Thoracic aorta (tissue), 2 donors: ENCODE results near the gene PGGHG. TPM values are rescaled to one million over a fixed set of nuclear protein-coding genes. Genes with fewer than 3 reads are reported as not detected.

Experiments
- ATAC-seq: fragments of 150-250 bp; one replicate; pipeline ENCODE4 v1.8.0; 2017; ENCODE audit warnings: low read depth; ENCODE audit not compliant: insufficient number of reproducible peaks, low FRiP score
- DNase-seq: peaks from one replicate; pipeline ENCODE4 v3.0.0-alpha.2; 2020; ENCODE audit warnings: low spot score
- H3K27ac ChIP-seq, 2 donors: fragments of 200-600 bp; sonication (generic); 1 replicate in 1 of 2; 2 replicates in 1 of 2; pipeline ENCODE4 v1.5.1; 2016; ENCODE audit warnings: mild to moderate bottlenecking in 2 of 2, moderate library complexity in 2 of 2
- H3K27me3 ChIP-seq: fragments of 200-600 bp; sonication (generic); replicated peaks from 2 replicates; pipeline ENCODE4 v1.6.0; 2016; ENCODE audit warnings: mild to moderate bottlenecking; ENCODE audit not compliant: insufficient read depth
- H3K36me3 ChIP-seq: fragments of 200-600 bp; sonication (generic); one replicate; pipeline ENCODE4 v1.5.1; 2016
- H3K4me1 ChIP-seq, 2 donors: fragments of 200-600 bp; sonication (generic); 1 replicate in 1 of 2; 2 replicates in 1 of 2; pipeline versions ENCODE4 v1.5.1 to v1.6.0; 2016; ENCODE audit warnings: low read depth in 2 of 2, mild to moderate bottlenecking in 1 of 2; ENCODE audit not compliant: control insufficient read depth in 1 of 2
- H3K4me3 ChIP-seq: fragments of 200-600 bp; sonication (generic); 2 replicates; pipeline ENCODE4 v1.5.1; 2016; ENCODE audit warnings: mild to moderate bottlenecking
- H3K9me3 ChIP-seq: fragments of 200-600 bp; sonication (generic); 2 replicates; pipeline ENCODE4 v1.5.1; 2016
- CTCF ChIP-seq: fragments of 200-600 bp; sonication (generic); IDR thresholded peaks from one replicate; pipeline ENCODE4 v1.5.1; 2019; ENCODE audit warnings: antibody characterized with exemption
- total RNA-seq, 2 donors: library from RNA; depleted of rRNA; stranded (reverse); fragments of >200 nt; gene quantifications; one replicate each; pipeline versions ENCODE4 v1.1.0 to v1.2.3, GENCODE V29; 2016

The PGGHG gene
- total RNA-seq, 2 donors from 2014 or later, result 54.2 to 68.8 TPM

DNA sequence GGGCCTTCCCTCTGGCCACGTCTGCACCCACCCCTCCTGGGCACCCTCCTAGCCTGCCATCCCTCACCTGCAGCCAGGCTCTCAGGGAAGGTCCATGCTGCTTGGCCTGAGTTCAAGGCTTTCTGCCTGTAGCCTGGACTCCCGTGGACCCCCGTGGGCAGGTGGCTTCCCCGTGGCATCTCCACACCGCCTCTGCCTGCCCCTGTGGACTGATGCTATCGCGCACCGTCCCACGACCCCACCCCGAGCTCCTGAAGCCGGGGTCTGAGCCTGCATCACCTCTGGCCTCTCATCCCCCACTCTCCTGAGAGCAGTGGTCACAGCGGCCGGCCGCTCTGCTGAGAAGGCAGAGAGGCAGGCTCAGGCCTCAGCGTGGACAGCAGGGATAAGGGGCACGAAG is 5.9 kb downstream of the PGGHG start:
- Histone ChIP-seq H3K4me3 (no peak overlapping the region), H3K4me1 (peaks cover 2 to 8% of the 10 kb centered on the region in 2 donors), H3K27ac (no peak overlapping the region), H3K9me3 (no peaks in the 10 kb centered on the region), H3K27me3 (no peaks in the 10 kb centered on the region), H3K36me3 (peaks cover 5% of the 10 kb centered on the region)
- ATAC-seq, result no peak
- TF ChIP-seq CTCF, result no peak
- DNase-seq, result no peak

DNA sequence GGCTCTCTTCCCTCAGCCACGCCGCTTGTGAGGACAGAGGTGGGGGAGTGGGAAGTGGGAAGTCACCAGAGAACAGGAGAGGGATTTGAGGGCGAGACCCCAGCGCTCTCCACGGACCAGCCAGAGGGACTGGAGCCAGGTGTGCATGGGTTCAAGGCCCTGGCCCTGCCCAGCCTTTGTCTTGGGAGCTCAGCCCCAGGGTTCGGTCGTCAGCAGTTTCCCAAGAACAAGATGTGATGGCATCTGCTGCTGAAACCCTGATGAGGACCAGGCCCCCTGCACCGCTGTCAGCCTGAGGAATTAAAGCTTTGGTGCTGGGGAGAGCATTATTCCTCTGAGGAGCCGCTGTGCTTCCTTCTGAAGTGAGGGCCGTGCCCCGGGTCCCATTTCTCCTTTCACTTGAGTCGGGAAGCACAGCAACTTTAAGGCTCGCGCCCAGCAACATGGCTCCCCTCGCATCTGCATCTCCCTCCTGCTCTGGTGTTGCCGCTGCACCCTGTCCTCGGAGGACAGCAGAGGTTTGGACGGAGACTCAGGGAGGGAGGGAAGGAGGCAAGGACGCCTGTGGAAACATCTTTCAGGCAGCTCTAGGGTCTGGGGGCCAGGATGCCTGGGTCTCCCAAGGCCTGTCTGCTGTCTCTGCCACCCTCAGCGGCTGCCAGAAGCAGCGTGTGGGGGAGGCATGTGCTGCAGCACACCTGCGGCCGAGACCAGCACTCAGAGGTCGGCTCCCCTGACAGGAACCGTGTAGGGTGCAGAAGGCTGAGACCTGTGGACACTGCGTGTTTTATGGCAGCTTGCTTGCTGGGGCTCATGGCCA is 6.6 kb downstream of the PGGHG start:
- H3K27me3 ChIP-seq, result no peaks in the 10 kb centered on the region
- no peak overlapping the region for H3K27ac ChIP-seq
- H3K9me3 ChIP-seq, result no peaks in the 10 kb centered on the region
- no peak for ATAC-seq
- no peak for DNase-seq
- H3K36me3 ChIP-seq, result peaks cover 5% of the 10 kb centered on the region
- no peak for TF ChIP-seq CTCF
- peaks cover 0 to under 1% of the 10 kb centered on the region in 2 donors for H3K4me1 ChIP-seq
- H3K4me3 ChIP-seq, result no peak overlapping the region

GRCh38 chr11:296171-297050 is 7.5 kb downstream of the PGGHG start:
- Histone ChIP-seq H3K27ac (no peak overlapping the region), H3K4me1 (no peaks in the 10 kb centered on the region), H3K4me3 (no peak overlapping the region), H3K27me3 (no peaks in the 10 kb centered on the region), H3K9me3 (no peaks in the 10 kb centered on the region), H3K36me3 (peaks cover 5% of the 10 kb centered on the region)
- TF ChIP-seq CTCF, result no peak
- ATAC-seq (no peak), DNase-seq (no peak)

DNA sequence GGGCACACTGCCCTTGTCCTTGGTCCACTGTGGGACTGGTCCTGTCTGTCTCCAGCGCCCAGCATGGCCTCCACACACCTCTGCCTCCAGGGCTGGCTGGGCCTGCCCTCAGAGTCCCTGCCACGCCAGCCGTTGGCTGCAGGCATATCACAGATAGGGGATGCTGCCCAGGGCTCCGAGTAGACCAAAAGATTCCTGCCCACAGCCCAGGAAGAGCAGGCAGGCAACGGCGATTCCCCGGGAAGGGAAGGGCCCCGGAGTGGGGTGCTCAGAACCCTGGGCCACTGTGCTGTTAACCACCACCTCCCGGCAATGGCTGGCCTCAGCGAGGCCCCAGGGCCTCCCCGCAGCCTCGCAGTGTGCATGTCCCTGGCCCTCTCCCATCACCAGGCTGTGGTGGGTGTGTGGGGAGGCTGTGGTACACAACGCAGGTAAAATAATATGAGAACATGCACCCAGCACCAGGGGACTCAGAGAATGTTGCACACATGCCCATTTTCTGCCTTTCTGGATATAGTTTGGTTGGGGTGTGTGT is 8.2 kb downstream of the PGGHG start:
- Histone ChIP-seq H3K4me1 (no peaks in the 10 kb centered on the region), H3K36me3 (peaks cover 5% of the 10 kb centered on the region), H3K27ac (no peak overlapping the region), H3K27me3 (no peaks in the 10 kb centered on the region), H3K9me3 (no peaks in the 10 kb centered on the region), H3K4me3 (no peak overlapping the region)
- no peak for TF ChIP-seq CTCF
- ATAC-seq (no peak), DNase-seq (no peak)
